GM19324 (cell line): Measurements from ENCODE around the gene NSUN6.

ENCODE experiments used
- ATAC-seq: cut with Tn5 transposase; IDR thresholded peaks from one replicate; pipeline ENCODE4 v1.9.1; 2021; ENCODE audit warnings: mild to moderate bottlenecking, moderate library complexity; ENCODE audit not compliant: unreplicated experiment, low FRiP score

Gene NSUN6

DNA sequence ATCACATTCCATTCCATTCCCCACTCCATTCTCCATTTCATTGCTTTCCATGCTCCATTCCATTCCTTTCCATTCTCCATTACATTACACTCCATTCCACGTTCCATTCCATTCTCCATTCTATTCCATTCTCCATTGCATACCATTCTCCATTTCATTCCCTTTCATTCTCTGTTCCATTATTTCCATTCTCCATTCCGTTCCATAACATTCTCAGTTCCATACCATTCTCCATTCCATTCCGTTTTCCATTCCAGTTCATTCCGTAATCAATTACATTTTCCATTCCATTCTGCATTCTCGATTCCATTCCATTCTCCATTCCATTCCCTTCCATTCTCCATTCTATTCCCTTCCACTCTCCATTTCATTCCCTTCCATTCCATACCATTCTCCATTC lies 86.4 kb downstream of the NSUN6 start:
- ATAC-seq, result no peak

DNA sequence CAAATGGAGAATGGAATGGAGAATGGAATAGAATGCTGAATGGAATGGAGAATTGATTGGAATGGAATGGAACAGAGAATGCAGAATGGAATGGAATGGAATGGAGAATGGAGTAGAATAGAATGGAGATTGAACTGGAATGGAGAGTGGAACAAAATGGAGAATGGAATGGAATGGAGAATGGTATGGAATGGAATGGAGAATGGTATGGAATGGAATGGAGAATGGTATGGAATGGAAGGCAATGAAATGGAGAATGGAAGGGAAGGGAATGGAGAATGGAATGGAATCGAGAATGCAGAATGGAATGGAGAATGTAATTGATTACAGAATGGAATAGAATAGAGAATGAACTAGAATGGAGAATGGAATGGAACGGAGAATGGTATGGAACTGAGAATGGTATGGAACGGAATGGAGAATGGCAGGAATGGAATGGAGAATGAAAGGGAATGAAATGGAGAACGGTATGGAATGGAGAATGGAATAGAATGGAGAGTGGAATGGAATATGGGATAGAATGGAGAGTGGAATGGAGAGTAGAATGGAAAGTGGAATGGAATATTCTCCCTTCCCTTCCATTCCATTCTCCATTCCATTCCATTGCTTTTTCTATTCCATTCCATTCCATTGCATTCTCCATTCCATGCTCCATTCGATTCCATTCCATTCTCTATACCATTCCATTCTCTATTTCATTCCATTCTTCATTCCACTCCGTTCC lies 88.2 kb downstream of the NSUN6 start:
- no peak for ATAC-seq

DNA sequence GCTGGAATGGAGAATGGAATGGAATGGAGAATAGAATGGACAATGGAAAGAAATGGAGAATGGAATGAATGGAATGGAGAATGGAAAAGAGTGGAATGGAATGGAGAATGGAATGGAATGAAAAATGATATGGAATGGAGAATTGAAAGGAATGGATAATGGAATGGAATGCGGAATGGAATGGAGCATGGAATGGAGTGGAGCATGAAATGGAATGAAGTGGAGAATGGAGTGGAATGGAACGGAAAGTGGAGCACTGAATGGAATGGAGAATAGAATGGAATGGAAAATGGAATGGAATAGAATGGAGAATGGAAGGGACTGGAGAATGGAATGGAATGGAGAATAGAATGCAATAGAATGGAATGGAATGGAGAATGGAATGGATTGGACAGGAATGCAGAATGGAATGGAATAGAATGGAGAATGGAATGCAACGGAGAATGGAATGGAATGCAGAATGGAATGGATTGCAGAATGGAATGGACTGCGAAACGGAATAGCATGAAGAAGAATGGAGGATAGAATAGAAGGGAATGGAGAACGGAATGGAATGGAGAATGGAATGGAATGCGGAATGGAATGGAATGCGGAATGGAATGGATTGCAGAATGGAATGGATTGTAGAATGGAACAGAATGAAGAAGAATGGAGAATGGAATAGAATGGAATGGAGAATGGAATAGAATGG lies 89.4 kb downstream of the NSUN6 start:
- ATAC-seq, result no peak

DNA sequence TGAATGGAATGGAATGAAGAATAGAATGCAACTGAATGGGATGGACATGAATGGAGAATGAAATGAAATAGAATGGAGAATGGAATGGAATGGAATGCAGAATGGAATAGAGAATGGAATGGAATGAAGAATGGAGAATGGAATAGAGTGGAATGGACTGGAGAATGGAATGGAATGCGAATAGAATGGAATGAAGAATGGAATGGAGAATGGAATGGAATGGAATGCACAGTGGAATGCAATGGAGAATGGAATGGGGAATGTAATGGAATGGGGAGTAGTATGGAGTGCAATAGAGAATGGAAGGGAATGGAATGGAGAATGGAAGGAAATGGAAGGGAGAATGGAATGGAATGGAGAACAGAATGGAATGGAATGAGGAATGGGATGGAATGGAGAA lies 93.4 kb downstream of the NSUN6 start:
- no peak for ATAC-seq

DNA sequence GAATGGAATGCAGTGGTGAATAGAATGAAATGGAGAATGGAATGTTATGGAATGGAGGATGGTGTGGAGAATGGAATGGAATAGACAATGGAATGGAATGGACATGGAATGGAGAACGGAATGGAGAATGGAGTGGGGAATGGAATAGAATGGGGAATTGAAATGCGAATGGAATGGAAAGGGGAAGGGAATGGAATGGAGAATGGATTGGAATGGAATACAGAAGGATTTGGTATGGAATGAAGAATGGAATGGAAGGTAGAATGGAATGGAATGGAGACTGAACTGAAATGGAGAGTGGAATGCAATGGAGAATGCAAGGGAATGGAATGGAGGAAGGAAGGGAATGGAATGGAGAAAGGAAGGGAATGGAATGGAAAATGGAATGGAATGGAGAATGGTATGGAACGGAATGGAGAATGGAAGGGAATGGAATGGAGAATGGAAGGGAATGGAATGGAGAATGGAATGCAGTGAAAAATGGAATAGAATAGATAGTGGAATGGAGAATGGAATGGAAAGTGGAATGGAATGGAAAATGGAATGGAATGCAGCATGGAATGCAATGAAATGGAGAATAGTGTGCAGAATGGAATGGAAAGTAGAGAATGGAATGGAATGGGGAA lies 94.8 kb downstream of the NSUN6 start:
- no peak for ATAC-seq

DNA sequence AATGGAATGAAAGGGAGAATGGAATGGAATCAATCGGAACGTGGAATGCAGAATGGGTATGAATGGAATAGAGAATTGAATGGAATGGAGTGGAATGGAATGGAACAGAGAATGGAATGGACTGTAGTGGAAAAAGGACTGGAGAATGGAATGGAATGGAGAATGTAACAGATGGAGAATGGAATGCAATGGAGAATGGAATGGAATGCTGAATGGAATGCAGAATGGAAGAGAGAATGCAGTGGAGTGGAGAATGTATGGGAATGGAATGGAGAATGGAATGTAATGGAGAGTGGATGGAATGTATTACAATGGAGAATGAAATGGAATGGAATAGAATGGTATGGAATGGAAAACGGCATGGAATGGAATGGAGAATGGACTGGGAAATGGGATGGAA lies 96.9 kb downstream of the NSUN6 start:
- ATAC-seq, result no peak

DNA sequence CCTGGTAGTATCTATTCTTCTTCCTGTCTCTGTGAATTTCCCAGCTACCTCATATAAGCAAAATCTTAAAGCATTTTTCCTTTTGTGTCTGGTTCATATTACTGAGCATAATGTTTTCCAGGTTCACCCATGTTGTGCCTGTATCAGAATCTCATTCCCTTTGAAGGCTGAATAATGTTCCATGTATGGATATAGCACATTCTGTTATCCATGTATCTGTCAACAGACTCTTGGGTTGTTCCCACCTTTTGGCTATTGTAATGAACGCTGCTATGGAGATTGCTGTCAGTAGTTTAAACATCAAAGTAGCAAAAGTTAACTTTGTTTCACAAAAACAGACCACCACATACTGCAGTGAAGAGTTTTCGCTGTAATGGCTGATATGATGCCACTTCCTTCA lies 99.9 kb downstream of the NSUN6 start:
- no peak for ATAC-seq

DNA sequence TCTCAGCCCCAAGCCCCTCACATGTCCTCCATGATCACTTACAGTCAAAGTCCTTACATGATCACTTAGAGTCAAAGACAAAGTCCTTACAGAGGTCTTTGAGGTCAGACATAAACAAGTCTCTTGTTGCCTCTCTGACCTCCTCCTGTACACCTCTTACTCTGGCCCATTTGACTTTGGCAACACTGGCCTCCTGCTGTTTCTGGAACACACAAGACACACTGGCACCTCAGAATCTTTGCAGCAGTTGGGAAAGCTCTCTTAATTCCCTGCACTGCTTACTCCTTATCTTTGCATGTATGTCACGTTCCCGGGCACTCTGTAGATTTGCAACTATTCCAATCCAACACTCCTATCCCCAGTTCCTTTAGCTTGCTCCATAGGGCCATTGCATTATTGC lies 102.3 kb downstream of the NSUN6 start:
- no peak for ATAC-seq

DNA sequence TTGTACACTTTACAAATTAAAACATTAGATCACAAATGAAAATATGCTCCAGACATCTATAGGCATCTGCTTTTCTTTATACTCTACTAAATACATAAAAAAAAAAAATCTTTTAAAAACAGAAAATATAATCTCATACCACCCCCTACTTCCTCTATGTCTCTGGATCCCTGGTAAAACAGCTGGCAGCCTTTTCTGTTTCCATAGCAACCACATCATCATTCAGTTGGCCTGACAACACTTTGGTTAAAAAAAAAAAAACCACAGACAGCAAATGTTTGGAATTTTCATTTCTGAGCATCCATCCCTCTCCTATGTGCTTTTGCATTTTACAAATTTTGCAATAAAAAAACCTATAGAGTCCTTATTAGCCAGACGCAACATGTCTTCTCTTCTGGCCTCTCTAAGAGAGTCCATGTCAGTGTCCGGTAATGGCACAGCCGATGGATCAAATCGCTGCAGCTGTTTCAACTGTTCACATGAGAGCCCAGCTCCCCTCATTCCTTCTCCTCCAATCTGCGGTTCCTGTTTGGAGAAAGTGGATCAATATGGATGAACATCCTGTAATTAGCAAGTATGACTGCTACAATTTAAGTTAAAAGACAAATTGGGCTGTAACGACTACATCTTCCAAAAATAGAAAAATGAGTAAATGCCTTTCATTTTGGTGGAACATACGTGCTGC lies 105.6 kb downstream of the NSUN6 start:
- no peak for ATAC-seq

DNA sequence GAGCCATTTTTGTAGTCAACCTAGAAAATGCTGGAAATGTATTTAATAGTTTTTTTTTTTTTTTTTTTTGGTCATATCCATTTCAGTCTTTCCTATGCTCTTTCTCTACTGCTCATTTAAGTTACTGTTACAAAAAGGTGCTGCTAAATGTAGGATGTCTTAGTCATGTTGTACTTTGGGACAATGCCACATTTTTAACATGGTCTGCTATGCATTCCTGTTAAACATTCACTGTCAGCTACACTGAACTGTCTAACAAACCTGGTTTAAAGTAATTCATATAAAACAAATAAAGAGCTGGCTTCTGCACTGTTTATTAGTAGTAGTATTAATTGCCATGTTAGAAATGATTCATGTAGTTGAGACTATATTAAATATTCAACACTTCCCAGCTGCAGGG lies 108.6 kb downstream of the NSUN6 start:
- no peak for ATAC-seq

DNA sequence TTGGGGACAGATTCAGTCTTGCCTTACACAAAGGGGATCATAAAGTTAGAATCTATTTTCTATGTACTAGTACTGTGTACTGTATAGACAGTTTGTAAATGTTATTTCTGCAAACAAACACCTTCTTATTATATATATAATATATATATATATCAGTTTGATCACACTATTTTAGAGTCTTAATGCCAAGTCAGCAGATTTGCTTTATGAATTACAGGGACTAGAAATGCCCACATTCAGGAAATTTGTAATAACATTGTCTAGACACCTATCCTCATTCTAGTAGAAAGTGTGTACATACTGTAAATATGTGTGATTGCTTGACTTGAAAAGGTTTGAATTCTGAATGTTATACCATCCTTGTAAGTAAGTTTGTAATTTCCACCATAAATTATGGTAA lies 111.2 kb downstream of the NSUN6 start:
- ATAC-seq, result no peak

DNA sequence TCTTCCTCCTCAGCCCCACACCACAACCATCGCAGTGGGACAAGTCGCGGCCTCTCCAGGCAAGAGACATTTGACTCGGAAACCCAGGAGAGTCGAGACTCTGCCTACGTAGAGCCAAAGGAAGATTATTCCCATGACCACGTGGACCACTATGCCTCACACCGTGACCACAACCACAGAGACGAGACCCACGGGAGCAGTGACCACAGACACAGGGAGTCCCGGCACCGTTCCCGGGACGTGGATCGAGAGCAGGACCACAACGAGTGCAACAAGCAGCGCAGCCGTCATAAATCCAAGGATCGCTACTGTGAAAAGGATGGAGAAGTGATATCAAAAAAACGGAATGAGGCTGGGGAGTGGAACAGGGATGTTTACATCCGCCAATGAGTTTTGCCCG lies 112.1 kb downstream of the NSUN6 start:
- ATAC-seq, result no peak

DNA sequence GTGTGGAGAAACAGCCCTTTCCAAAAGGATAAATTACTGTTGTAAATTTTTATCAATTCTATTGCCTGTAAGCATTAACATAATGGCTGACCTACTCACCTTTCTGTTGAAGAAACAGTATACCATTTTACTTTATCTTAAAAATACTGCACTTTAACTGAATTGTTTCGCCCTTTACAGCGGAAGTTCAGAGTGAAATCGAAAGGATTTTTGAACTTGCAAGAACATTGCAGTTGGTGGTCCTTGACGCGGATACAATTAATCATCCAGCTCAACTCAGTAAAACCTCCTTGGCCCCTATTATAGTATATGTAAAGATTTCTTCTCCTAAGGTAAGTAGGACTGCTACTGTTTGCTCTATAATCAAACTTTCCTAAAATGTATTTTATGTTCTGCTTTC lies 117.5 kb downstream of the NSUN6 start:
- no peak for ATAC-seq

DNA sequence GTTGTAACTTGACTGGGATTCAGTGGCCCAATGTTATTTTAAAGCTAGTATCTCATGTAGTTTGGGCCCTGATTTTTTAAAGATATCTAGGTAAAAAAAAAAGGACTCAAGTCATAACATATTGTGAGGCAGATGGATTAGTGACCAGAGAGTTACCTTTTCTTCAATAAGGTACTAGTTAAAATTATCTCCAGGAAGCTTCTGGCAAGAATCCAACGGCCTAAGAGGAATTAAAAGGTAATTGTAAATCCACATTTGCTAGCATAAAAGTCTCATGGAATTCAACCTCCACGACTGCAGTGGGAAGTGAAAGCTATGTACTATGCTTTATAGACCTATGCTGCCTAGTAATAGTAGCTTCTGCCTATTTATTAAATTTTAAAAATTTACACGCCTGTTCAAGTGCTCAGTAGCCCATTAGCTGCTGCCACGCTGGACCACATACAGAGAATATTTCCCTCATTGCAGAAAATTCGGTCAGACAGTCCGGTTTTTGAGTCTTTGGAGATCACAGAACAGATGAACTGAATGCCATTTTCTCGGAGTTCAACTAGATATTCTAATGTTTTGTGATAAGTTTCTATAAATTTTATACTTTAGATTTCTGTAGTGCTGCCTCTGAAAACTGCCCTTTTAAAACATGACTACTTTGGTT lies 118.4 kb downstream of the NSUN6 start:
- no peak for ATAC-seq

DNA sequence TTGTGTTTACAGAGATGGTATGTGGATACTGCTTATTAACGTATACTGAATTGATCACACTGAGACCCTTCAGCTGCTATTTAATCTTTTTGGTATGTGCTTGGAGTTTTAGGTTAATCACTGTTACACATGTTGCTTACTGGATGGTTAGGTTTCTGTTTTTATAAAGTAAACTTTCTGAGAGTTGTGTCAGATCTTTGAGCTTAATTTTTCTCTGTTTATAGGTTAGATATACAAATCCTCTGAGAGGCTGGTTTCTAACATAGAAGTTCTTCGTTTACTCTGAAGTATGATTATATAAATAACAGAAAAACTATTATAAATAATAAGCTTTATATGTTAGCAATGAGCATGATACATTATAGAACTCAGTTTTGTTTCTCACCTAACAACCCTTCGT lies 123.1 kb downstream of the NSUN6 start:
- ATAC-seq, result no peak

DNA sequence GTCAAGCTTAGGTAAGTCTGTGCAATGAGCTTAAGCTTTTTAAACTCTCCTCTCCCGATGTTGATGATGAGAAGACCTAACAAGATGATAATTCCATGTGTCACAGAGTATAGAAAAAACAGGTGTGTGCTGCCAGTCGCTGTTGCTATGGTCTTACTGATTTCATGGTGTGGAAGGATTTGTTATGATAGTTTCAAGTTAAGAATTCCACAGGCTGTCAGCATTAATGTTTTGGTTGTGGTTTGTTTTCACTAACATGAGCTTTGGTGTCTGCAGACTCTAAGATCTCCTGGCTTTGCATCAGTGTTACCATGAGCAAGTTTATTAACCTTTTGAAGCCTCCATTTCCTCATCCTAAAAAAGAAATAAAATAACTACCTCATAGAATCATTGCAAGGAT lies 123.7 kb downstream of the NSUN6 start:
- no peak for ATAC-seq

DNA sequence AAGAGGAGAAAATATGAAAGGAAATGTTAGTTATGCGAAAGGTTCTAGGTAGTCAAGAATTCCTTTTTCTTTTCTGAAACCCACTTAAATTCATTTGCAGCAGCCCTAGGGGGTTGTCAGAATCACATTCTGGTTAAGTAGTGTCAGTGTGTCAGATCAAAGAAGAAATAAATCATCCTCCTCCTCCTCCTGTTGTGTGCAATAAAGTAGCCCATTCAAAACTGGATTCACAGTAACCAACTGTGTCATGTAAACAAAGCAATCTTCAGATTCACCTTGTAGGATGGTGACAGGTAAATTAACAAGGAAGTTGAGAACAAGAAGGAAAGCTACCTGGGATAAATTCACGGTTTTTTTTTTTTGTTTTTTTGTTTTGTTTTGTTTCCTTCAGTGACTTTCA lies 127.5 kb downstream of the NSUN6 start:
- no peak for ATAC-seq

DNA sequence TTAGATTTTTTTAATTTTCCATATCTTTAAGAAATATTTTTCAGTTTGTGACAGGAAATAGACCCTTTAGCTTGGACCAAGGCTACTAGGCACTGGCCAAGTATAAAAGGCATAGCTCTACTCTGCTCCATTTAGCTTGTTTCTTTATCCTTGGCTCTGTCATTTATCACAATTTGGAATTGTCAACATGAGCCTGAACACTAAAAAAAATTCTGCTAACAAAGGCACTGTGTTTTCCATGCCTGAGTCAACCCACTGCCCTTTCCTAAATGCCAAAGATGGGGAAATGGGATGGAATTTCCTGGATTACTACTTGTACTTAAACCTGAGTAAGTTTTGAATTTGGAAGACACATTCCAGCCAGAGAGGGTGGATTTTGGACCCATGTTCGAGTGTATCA lies 128.4 kb downstream of the NSUN6 start:
- no peak for ATAC-seq

DNA sequence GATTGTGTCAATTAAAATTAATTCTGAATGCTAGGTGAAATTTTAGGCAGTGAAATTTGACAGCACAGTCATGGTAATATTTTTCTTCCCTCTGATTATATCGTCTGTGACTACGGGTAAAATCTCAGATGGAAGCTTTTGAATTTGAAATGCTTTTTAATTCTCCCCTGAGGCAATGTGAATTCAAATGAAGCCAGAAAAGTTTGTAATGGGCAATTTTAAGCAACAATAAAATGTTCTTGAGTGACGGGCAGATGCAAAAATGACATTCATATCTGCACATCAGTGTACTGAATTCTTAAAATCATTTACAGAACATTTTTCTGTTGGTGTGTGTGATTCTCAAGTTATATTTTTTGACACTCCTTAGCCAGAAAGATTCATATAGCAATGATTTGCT lies 134.5 kb downstream of the NSUN6 start:
- no peak for ATAC-seq

DNA sequence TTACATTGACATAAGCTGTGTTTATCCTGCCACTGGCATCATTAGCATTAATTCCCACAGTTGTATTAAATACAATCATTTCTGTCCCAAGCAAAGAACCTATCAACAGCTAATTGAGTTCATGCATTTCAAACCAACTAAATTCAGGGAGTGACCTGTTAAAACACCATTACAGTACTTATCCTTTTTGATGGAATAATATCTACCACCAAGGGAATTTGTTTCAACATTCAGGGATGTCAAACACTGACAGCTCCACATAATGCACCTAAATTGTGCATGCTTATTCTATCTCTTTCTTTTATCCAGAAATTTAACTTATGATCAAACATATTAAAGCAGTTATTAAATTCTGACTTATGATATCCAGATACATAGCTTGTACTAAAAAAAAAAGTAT lies 136.8 kb downstream of the NSUN6 start:
- ATAC-seq, result no peak

DNA sequence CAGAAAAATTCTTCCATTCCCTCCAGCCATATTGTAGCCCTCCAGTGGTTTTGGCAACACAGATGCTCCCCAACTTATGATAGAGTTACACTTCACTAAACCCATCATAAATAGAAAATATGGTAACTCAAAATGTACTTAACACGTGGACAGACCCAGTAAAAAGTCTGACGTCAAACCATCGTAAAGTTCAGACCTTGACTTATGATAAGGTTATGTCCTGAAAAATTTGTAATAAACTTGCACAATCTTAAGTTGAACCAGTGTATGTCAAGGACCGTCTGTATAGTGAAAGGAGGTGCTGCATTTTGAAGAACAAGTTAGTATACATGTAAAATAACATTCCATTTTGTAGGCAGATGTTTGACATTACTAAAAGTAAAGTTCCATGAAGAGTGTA lies 142.8 kb downstream of the NSUN6 start:
- no peak for ATAC-seq
